GM12878 (cell line): ENCODE measurements around the gene ETF1.

Source experiments
- CTCF ChIP-seq, 3 experiments: IDR thresholded peaks in 2 of 3; conservative IDR thresholded peaks in 1 of 3; 2 replicates each; pipeline ENCODE4 v1.5.1; 2011; ENCODE audit warnings: low read depth in 3 of 3, low read length in 3 of 3, mild to moderate bottlenecking in 3 of 3, control low read depth in 2 of 3, moderate library complexity in 2 of 3, inconsistent platforms in 1 of 3, mixed read lengths in 1 of 3; ENCODE audit not compliant: control insufficient read depth in 2 of 3, insufficient read depth in 1 of 3; ENCODE audit errors: extremely low read depth in 1 of 3
- DPF2 ChIP-seq: fragments of 450-650 bp; IDR thresholded peaks from 2 replicates; pipeline ENCODE4 v1.6.1; 2017; ENCODE audit warnings: mild to moderate bottlenecking
- EP300 ChIP-seq, 2 experiments: fragments of 150-350 bp in 1 of 2; IDR thresholded peaks; 2 replicates each; pipeline ENCODE4 v1.6.1; 2011 to 2012; ENCODE audit warnings: low read depth in 2 of 2, low read length in 2 of 2, borderline replicate concordance in 1 of 2, improper control_type of control experiment in 1 of 2, inconsistent platforms in 1 of 2; ENCODE audit not compliant: control insufficient read depth in 1 of 2
- ESRRA ChIP-seq: IDR thresholded peaks from 2 replicates; pipeline ENCODE4 v1.6.1; 2012; ENCODE audit warnings: mild to moderate bottlenecking, low read length, improper control_type of control experiment
- MXI1 ChIP-seq: fragments of 150-350 bp; IDR thresholded peaks from 2 replicates; pipeline ENCODE4 v1.6.1; 2011; ENCODE audit warnings: low read depth, mild to moderate bottlenecking, inconsistent platforms, low read length, improper control_type of control experiment
- RAD21 ChIP-seq: IDR thresholded peaks from 2 replicates; pipeline ENCODE4 v1.6.1; 2011; ENCODE audit warnings: mild to moderate bottlenecking, low read depth, low read length, moderate library complexity; ENCODE audit not compliant: insufficient read depth
- USF1 ChIP-seq: IDR thresholded peaks from 2 replicates; pipeline ENCODE4 v1.6.1; 2011; ENCODE audit warnings: borderline replicate concordance, low read depth, mild to moderate bottlenecking, moderate library complexity, mixed read lengths, low read length; ENCODE audit not compliant: insufficient read depth; ENCODE audit errors: extremely low read length
- YBX1 ChIP-seq: fragments of 450-650 bp; IDR thresholded peaks from 2 replicates; pipeline ENCODE4 v1.6.1; 2016; ENCODE audit warnings: antibody characterized with exemption

GRCh38 chr5:138460032-138460693 lies 82.9 kb downstream of the ETF1 start:
- TF ChIP-seq DPF2 (no peak), CTCF (IDR thresholded peaks at IDR 0.05 in 2 of 3, conservative IDR thresholded peaks at IDR 0.05 in 1 of 3; ENCODE audit: control insufficient read depth in 2 of 3, extremely low read depth in 1 of 3, insufficient read depth in 1 of 3, low read depth in 3 of 3, low read length in 3 of 3) (no peak), YBX1 (no peak), MXI1 (no peak), RAD21 (no peak), ESRRA (no peak), EP300 (IDR thresholded peaks at IDR 0.05; ENCODE audit: borderline replicate concordance in 1 of 2, control insufficient read depth in 1 of 2, low read depth in 2 of 2, low read length in 2 of 2) (no peak), USF1 (no peak)
